HG03521 (cell line): Measurements from ENCODE around the gene NQO2.
A peak's percentile ranks its signal among the peaks of the same experiment; 100 is the strongest.
"Not testable (repeated sequence)": the region's sequence is repeated elsewhere in the genome, so short reads cannot be mapped to it uniquely, and the experiment has no call there.

Experiments used
- ATAC-seq: cut with Tn5 transposase; IDR thresholded peaks from one replicate; pipeline ENCODE4 v1.9.1; 2021; ENCODE audit warnings: mild to moderate bottlenecking, moderate library complexity; ENCODE audit not compliant: unreplicated experiment

The NQO2 gene

GRCh38 chr6:3011592-3011991, 11.9 kb downstream of the NQO2 start:
- ATAC-seq = no peak

- ATAC-seq = no peak
Measured at GRCh38 chr6:3013486-3013885, 13.8 kb downstream of the NQO2 start.

- no peak for ATAC-seq
Measured at GRCh38 chr6:3013901-3014674, 14.4 kb downstream of the NQO2 start.

GRCh38 chr6:3014675-3015066, 15.0 kb downstream of the NQO2 start:
- ATAC-seq = no peak

DNA sequence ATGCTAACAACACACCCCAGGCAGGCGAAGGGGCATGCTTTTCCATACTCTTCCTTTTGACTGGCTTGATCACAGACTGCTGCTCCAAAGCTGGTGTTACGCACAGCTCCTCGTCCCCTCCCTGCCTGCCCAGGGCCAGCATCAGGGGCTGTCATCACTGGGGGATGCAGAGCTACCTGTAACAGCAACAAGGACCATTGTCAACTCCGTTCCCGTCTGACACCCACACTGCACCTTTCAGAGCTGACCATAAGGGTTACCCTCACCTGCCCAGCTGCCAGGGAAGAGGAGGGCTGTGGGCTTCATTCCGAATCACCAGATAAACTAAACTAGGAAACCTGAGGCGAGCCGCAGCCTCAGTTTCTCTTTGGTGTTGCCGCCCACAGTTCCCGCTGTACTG, 15.4 kb downstream of the NQO2 start:
- no peak for ATAC-seq

DNA sequence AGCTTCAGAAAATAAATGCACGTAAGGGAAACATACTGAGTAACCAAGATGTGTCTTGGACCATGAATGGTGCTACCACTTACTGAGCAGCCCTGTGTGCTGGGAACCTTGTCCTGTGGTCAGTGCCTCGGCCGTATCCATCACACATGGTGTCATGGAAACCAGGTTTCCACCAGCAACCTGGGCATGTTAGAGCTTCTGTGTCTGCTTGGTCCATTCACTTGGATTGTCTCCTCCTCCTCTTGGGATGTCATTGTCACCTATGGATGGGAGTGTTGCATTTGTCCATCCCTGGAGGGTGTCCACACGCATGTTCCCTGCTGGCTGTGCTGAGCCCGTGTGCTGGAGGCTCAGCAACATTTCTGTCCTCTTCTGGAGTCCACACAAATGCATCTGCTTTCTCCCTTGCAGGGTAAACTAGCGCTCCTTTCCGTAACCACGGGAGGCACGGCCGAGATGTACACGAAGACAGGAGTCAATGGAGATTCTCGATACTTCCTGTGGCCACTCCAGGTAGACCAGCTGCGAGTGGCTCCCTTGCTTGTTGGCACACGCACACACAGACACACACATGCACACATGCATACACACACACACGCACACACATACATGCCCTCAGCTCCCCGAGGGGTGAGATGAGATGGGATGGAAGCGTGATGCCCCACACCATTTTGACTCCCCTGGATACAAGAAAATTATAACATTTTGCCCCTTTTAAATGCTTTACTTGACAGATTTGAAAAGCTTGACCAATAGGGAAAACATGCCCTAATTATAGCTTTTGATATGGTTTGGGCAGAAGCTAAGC, 17.0 kb downstream of the NQO2 start:
- ATAC-seq = no peak

DNA sequence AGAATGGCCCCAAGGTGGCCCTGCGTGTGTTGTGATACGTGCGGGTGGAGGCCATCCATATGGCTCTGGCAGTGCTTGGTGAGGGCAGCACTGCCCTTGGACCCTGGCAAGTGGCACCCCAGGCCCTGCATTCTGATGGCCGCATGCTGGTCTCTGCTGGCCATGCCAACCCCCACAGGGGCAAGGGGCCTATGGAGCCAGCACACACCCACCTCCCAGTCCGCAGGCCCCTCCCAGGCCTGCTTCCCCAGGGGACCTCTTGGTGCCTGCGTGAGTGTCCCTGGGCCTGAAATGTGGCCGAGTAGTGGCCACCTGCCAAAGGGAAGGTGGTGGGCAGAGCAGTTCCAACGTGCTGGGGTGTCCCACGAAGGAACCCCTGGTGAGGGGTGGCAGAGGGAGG, 17.6 kb downstream of the NQO2 start:
- ATAC-seq = no peak

GRCh38 chr6:3019065-3019464, 19.4 kb downstream of the NQO2 start:
- ATAC-seq = no peak

- no peak for ATAC-seq
Measured at GRCh38 chr6:3019749-3020320, 20.1 kb downstream of the NQO2 start.

DNA sequence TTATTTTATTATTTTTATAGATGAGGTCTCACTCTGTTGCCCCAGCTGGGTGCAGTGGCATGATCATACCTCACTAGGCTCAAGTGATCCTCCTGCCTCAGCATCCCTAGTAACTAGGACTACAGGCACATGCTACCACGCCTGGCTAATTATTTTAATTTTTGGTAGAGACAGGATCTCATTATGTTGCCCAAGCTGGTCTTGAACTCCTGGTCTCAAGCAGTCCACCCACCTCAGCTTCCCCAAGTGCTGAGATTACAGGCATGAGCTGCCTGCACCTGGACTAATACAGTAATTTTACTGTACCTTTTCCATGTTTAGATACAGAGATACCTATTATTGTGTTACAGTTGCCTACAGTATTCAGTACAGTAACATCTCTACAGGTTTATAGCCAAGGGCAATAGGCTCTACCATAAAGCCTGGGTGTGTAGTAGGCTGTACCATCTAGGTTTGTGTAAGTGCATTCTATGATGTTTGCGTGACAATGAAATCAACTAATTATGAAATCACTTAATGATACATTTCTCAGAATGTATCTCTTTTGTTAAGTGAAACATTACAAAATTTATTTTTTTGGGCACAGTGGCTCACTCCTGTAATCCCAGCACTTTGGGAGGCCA, 21.4 kb downstream of the NQO2 start:
- not testable (repeated sequence) for ATAC-seq

GRCh38 chr6:3022765-3023662, 23.3 kb downstream of the NQO2 start:
- ATAC-seq = no peak

- ATAC-seq = peak; percentile 68
Measured at GRCh38 chr6:3023663-3024483, 24.2 kb downstream of the NQO2 start.

GRCh38 chr6:3026791-3027626, 27.3 kb downstream of the NQO2 start:
- peak; percentile 71 for ATAC-seq

DNA sequence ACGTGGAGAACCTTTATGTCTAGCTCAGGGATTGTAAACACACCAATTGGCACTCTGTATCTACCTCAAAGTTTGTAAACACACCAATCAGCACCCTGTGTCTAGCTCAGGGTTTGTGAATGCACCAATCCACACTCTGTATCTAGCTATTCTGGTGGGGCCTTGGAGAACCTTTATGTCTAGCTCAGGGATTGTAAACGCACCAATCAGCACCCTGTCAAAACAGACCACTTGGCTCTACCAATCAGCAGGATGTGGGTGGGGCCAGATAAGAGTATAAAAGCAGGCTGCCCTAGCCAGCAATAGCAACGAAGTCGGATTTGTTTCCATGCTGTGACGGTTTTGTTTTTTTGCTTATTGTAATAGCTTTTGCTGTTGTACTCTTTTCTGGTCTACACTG, 28.5 kb downstream of the NQO2 start:
- ATAC-seq = not testable (repeated sequence)

DNA sequence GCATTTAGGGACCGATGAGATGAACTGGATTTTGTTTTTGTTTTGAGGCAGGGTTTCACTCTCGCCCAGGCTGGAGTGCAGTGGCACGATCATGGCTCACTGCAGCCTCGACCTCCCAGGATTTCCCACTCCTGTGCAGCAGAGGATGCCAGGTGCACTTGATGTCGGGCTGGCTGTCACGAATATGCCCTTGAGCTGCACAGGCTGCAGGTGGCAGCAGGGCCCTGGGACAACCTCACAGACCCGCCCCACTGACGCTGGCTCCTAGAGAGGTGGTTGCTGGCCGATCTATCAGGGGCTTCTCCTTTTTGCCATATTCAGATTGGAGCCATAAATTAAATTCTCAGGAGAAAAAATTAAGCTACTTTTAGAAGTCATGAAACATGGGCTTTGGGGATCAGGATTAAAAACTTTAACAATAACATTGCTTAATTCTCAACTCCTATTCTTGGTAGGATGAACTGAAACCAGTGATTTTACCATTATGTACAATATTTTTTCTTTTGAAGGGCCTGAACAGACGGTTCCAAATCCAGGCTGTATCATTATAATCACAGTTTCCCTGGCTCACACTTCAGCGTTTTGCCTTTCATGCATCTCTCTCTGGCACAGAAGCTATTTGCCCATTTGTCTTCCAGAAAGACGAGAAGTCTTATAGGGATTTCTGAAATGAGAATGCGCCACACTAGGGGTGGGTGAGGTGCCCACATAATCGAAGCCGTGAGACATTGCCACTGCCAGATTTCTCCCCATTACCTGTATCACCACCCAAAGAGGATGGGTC, 32.4 kb downstream of the NQO2 start:
- no peak for ATAC-seq

DNA sequence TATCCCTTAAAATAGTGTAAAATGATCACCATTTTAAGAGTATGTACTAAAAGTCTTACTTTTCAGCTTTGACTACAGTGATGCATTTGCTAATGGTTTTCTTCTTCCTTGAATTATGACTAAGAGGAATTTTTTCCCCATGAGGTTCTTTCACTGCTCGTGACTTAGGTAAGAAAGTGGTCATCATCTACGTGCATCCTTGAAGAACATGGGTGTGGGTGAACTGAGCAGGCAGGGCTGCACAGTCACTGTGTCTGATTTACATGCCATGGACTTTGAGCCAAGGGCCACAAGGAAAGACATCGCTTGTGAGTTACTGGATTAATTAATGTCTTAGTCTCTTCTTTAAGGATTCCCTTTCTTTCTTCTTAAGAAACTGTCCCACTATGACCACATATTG, 33.3 kb downstream of the NQO2 start:
- ATAC-seq = no peak

GRCh38 chr6:3033652-3034051, 34.0 kb downstream of the NQO2 start:
- no peak for ATAC-seq

DNA sequence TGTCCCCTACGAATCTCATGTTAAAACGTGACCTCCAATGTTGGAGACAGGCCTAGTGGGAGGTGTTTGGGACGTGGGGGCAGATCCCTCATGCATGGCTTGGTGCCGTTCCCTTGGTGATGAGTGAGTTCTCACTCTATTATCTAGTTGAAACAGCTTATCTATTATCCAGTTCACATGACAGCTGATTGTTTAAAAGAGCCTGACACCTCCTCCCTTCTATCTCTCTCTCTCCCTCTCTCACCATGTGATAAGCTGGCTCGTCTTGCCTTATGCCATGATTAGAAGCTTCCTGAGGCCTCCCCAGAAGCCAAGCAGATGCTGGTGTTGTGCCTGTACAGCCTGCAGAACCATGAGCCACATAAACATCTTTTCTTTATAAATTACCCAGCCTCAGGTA, 35.7 kb downstream of the NQO2 start:
- no peak for ATAC-seq
